H54 (cell line): Measurements from ENCODE around the gene S100A14.
"Not testable (repeated sequence)": the region's sequence is repeated elsewhere in the genome, so short reads cannot be mapped to it uniquely, and the experiment has no call there.

ENCODE experiments used
- DNase-seq: peaks from one replicate; pipeline ENCODE4 v3.0.0; 2011; ENCODE audit warnings: low spot score, mixed read lengths; ENCODE audit not compliant: insufficient read length
- FAIRE-seq: peaks from 3 replicates; lab custom pipeline; 2011; peaks lifted over from hg19 to GRCh38; lab: Jason Lieb, UNC
- POLR2A ChIP-seq: IDR thresholded peaks from 2 replicates; pipeline ENCODE4 v1.6.1; 2011; ENCODE audit warnings: low read depth, mild to moderate bottlenecking, low read length

Gene S100A14

GRCh38 chr1:153607381-153607780 is 8.7 kb downstream of the S100A14 start:
- no peak for DNase-seq
- FAIRE-seq = no peak
- no peak for TF ChIP-seq POLR2A

- no peak for TF ChIP-seq POLR2A
- FAIRE-seq = no peak
- DNase-seq = no peak
These were observed 9.9 kb downstream of the S100A14 start for GRCh38 chr1:153606194-153606593.

DNA sequence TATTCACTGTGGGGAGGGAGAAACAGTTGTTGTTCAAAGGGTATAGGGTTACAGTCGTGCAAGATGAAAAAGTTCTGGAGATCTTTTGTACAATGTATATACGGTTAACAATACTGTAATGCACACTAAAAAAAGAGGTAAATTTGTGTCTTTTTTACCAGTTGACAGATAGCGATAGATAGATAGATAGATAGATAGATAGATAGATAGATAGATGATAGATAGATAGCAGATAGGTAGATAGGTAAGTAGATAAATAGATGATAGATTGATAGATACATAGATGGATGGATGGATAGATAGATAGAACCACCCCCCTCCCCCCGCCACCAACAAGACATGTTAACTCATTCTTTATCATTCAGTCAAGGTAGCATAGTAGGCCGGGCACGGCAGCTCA is 13.4 kb downstream of the S100A14 start:
- TF ChIP-seq POLR2A = no peak
- FAIRE-seq = no peak

DNA sequence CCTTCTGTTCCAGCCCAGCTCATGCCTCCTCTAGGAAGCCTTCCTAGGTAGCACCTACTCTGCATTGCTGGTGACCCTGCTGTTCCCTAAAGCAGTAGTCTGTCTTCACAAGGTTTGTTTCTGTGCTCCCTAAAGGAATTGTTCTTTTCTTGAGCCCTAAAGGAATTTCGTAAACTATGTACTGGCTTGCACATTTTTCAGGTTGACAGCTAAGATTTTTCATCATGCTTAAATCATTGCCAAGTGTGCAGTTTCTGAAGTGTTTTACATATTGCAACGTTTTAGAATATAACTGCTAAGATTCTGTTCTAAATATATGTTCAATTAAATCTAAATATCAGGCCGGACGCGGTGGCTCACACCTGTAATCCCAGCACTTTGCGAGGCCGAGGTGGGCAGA is 16.3 kb downstream of the S100A14 start:
- FAIRE-seq = no peak
- no peak for DNase-seq
- no peak for TF ChIP-seq POLR2A

More for the DNA sequence above, 13.4 kb downstream of the S100A14 start:
- DNase-seq = no peak

GRCh38 chr1:153598309-153599172 is 17.6 kb downstream of the S100A14 start:
- DNase-seq = no peak

GRCh38 chr1:153597206-153597605 is 18.9 kb downstream of the S100A14 start:
- FAIRE-seq = peak; percentile 58
- TF ChIP-seq POLR2A = no peak
- peak; percentile 63 for DNase-seq

More at GRCh38 chr1:153598309-153599172, 17.6 kb downstream of the S100A14 start:
- TF ChIP-seq POLR2A = no peak
- no peak for FAIRE-seq

GRCh38 chr1:153592748-153593147 is 23.4 kb downstream of the S100A14 start:
- FAIRE-seq (no peak), DNase-seq (no peak)
- no peak for TF ChIP-seq POLR2A

- FAIRE-seq = no peak
- no peak for TF ChIP-seq POLR2A
- DNase-seq = no peak
These were observed 27.6 kb downstream of the S100A14 start for GRCh38 chr1:153588482-153588881.

DNA sequence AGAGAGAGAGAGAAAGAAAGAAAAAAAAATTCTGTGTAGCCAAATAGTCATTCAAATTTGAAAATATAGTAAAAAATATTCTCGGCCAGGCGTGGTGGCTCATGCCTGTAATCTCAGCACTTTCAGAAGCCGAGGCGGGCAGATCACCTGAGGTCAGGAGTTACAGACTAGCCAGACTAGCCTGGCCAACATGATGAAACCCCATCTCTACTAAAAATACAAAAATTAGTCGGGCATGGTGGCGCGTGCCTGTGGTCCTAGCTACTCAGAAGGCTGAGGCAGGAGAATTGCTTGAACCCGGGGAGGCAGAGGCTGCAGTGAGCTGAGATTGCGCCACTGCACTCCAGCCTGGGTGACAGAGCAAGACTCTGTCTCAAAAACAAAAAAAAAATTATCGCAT is 28.1 kb downstream of the S100A14 start:
- FAIRE-seq, DNase-seq: not testable (repeated sequence)

DNA sequence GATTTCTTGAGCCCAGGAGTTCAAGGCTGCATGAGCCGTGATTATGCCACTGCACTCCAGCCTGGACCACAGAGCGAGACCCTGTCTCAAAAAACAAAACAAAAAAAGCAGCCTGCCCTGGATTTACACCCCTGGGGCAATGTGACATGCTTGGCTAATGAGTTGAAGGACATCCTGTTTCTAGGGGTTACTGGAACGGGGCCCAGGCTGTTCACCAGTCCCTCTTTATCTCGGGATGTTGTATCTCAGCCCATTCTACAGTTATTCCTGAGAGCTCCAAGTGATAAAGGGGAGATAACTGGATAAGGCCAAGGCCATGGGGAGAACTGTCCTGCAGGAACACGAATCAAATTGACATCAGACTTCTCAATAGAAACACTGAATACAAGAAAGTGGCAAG is 28.8 kb downstream of the S100A14 start:
- DNase-seq = no peak
- FAIRE-seq = no peak
- no peak for TF ChIP-seq POLR2A

DNA sequence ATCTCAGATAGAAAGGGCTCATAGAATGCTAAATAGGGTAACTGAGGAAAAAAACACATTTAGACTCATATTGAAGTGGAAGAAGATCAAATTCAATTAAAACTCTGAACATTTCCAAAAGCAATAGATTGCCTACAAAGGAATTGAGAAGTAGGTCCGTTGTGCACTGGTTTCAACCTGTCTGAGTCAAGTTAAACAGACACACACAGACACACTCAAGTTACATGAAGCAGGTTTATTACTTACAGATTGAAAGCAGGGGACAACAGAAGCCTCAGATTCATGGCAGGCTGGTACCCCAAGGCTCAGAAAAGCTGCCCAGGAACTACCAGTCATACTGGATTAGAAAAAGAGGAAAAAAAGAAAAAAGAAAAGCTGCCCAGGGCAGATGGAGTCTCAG is 29.8 kb downstream of the S100A14 start:
- no peak for TF ChIP-seq POLR2A
- FAIRE-seq = no peak
- no peak for DNase-seq

GRCh38 chr1:153585006-153585405 is 31.1 kb downstream of the S100A14 start:
- TF ChIP-seq POLR2A = no peak
- DNase-seq (no peak), FAIRE-seq (no peak)

GRCh38 chr1:153583976-153584375 is 32.1 kb downstream of the S100A14 start:
- TF ChIP-seq POLR2A = no peak
- DNase-seq (no peak), FAIRE-seq (no peak)

GRCh38 chr1:153583514-153583913 is 32.6 kb downstream of the S100A14 start:
- FAIRE-seq = not testable (repeated sequence)

DNA sequence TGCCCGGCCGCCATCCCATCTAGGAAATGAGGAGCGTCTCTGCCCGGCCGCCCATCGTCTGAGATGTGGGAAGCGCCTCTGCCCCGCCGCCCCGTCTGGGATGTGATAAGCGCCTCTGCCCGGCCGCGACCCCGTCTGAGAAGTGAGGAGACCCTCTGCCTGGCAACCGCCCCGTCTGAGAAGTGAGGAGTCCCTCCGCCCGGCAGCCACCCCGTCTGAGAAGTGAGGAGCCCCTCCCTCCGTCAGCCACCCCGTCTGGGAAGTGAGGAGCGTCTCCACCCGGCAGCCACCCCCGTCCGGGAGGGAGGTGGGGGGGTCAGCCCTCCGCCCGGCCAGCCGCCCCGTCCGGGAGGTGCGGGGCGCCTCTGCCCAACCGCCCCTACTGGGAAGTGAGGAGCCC is 33.3 kb downstream of the S100A14 start:
- not testable (repeated sequence) for DNase-seq, FAIRE-seq

More at GRCh38 chr1:153583514-153583913, 32.6 kb downstream of the S100A14 start:
- not testable (repeated sequence) for DNase-seq
